H9 (cell line): ENCODE results near the gene ILDR1. TPM values are rescaled to one million over a fixed set of nuclear protein-coding genes. Genes with fewer than 3 reads are reported as not detected.
"Not testable (repeated sequence)": the region's sequence is repeated elsewhere in the genome, so short reads cannot be mapped to it uniquely, and the experiment has no call there.

Source experiments
- DNase-seq: peaks from one replicate; pipeline ENCODE4 v3.0.0-alpha.2; 2017
- H2AFZ ChIP-seq: one replicate; pipeline ENCODE4 v1.6.1; 2013; ENCODE audit warnings: mild to moderate bottlenecking, low read length, control low read depth, moderate library complexity
- H2AK5ac ChIP-seq: 2 replicates; pipeline ENCODE4 v1.6.1; 2013; ENCODE audit warnings: low read length, control low read depth, mixed read lengths; ENCODE audit not compliant: insufficient read length
- H2BK120ac ChIP-seq: one replicate; pipeline ENCODE4 v1.6.1; 2013; ENCODE audit warnings: low read depth, mild to moderate bottlenecking, low read length, control low read depth, inconsistent platforms; ENCODE audit not compliant: poor library complexity, severe bottlenecking
- H2BK12ac ChIP-seq: 2 replicates; pipeline ENCODE4 v1.6.1; 2013; ENCODE audit warnings: low read length, control low read depth, mixed read lengths, low read depth; ENCODE audit not compliant: insufficient read length
- H2BK15ac ChIP-seq: 2 replicates; pipeline ENCODE4 v1.6.1; 2013; ENCODE audit warnings: low read depth, low read length, control low read depth
- H2BK20ac ChIP-seq: one replicate; pipeline ENCODE4 v1.6.1; 2013; ENCODE audit warnings: low read depth, mild to moderate bottlenecking, low read length, control low read depth, inconsistent platforms; ENCODE audit not compliant: poor library complexity, severe bottlenecking
- H2BK5ac ChIP-seq: 2 replicates; pipeline ENCODE4 v1.6.1; 2013; ENCODE audit warnings: low read length, control low read depth, mixed read lengths; ENCODE audit not compliant: insufficient read length
- H3K14ac ChIP-seq: 2 replicates; pipeline ENCODE4 v1.6.1; 2013; ENCODE audit warnings: low read length, control low read depth; ENCODE audit not compliant: insufficient read depth
- H3K18ac ChIP-seq: 2 replicates; pipeline ENCODE4 v1.6.1; 2013; ENCODE audit warnings: low read depth, mild to moderate bottlenecking, mixed read lengths, low read length, control low read depth; ENCODE audit not compliant: insufficient read length
- H3K23ac ChIP-seq: 2 replicates; pipeline ENCODE4 v1.6.1; 2013; ENCODE audit warnings: low read length, control low read depth, mixed read lengths, low read depth; ENCODE audit not compliant: insufficient read length
- H3K23me2 ChIP-seq: 2 replicates; pipeline ENCODE4 v1.6.1; 2013; ENCODE audit warnings: low read depth, mild to moderate bottlenecking, mixed read lengths, low read length, control low read depth; ENCODE audit not compliant: insufficient read length, poor library complexity, severe bottlenecking
- H3K27ac ChIP-seq: 2 replicates; pipeline ENCODE4 v1.5.1; 2013; ENCODE audit warnings: low read length, control low read depth, mixed read lengths, low read depth; ENCODE audit not compliant: insufficient read length
- H3K27me3 ChIP-seq: 2 replicates; pipeline ENCODE4 v1.6.1; 2013; ENCODE audit warnings: low read length, control low read depth, inconsistent platforms; ENCODE audit not compliant: insufficient read depth
- H3K4ac ChIP-seq: 2 replicates; pipeline ENCODE4 v1.6.1; 2013; ENCODE audit warnings: low read depth, mild to moderate bottlenecking, control low read depth, inconsistent platforms, low read length, moderate library complexity
- H3K4me1 ChIP-seq: 2 replicates; pipeline ENCODE4 v1.6.1; 2013; ENCODE audit warnings: low read length, control low read depth, inconsistent platforms; ENCODE audit not compliant: insufficient read depth
- H3K4me2 ChIP-seq: 2 replicates; pipeline ENCODE4 v1.6.1; 2013; ENCODE audit warnings: low read length, control low read depth, mixed read lengths; ENCODE audit not compliant: insufficient read length, insufficient read depth
- H3K56ac ChIP-seq: 2 replicates; pipeline ENCODE4 v1.6.1; 2013; ENCODE audit warnings: low read depth, mild to moderate bottlenecking, mixed read lengths, low read length, control low read depth; ENCODE audit not compliant: insufficient read length
- H3K79me1 ChIP-seq: 2 replicates; pipeline ENCODE4 v1.6.1; 2013; ENCODE audit warnings: low read depth, mild to moderate bottlenecking, moderate library complexity, low read length, control low read depth, inconsistent platforms; ENCODE audit not compliant: insufficient read depth, poor library complexity, severe bottlenecking
- H3K79me2 ChIP-seq: 2 replicates; pipeline ENCODE4 v1.6.1; 2013; ENCODE audit warnings: low read length, control low read depth, inconsistent platforms; ENCODE audit not compliant: insufficient read depth
- H3K9ac ChIP-seq: 2 replicates; pipeline ENCODE4 v1.6.1; 2013; ENCODE audit warnings: low read length, control low read depth, mixed read lengths; ENCODE audit not compliant: insufficient read length; ENCODE audit errors: extremely low read depth
- H3K9me3 ChIP-seq: one replicate; pipeline ENCODE4 v1.6.1; 2013; ENCODE audit warnings: low read depth, low read length, inconsistent platforms; ENCODE audit not compliant: control insufficient read depth
- H3T11ph ChIP-seq: one replicate; pipeline ENCODE4 v1.6.1; 2013; ENCODE audit warnings: mild to moderate bottlenecking, low read length, control low read depth, inconsistent platforms
- H4K20me1 ChIP-seq: one replicate; pipeline ENCODE4 v1.6.1; 2013; ENCODE audit not compliant: control insufficient read depth, insufficient read length, insufficient read depth
- H4K5ac ChIP-seq: 2 replicates; pipeline ENCODE4 v1.6.1; 2013; ENCODE audit warnings: low read depth, mild to moderate bottlenecking, mixed read lengths, low read length, control low read depth; ENCODE audit not compliant: insufficient read length
- H4K8ac ChIP-seq: replicated peaks from 2 replicates; pipeline ENCODE4 v1.6.1; 2013; ENCODE audit warnings: low read length, control low read depth, mixed read lengths, low read depth; ENCODE audit not compliant: insufficient read length
- H4K91ac ChIP-seq: 2 replicates; pipeline ENCODE4 v1.6.1; 2013; ENCODE audit warnings: low read depth, mild to moderate bottlenecking, moderate library complexity, mixed read lengths, low read length, control low read depth; ENCODE audit not compliant: insufficient read length
- H3K27ac Mint-ChIP-seq, 3 experiments: 2 replicates in 2 of 3; 3 replicates in 1 of 3; pipeline ENCODE4 v1.8.0; 2020 to 2021; ENCODE audit warnings: mixed read lengths in 3 of 3, mild to moderate bottlenecking in 1 of 3, moderate library complexity in 1 of 3
- H3K27me3 Mint-ChIP-seq: 2 replicates; pipeline ENCODE4 v1.8.0; 2021; ENCODE audit warnings: low read depth, mild to moderate bottlenecking, moderate library complexity, mixed read lengths
- H3K36me3 Mint-ChIP-seq, 3 experiments: 2 replicates in 2 of 3; 3 replicates in 1 of 3; pipeline ENCODE4 v1.8.0; 2020 to 2021; ENCODE audit warnings: low read depth in 3 of 3, mixed read lengths in 3 of 3; ENCODE audit not compliant: insufficient read depth in 1 of 3
- H3K4me1 Mint-ChIP-seq, 2 experiments: 2 replicates each; pipeline ENCODE4 v1.8.0; 2020; ENCODE audit warnings: mixed read lengths in 2 of 2
- H3K4me3 Mint-ChIP-seq, 2 experiments: 2 replicates in 1 of 2; 3 replicates in 1 of 2; pipeline ENCODE4 v1.8.0; 2020 to 2021; ENCODE audit warnings: mild to moderate bottlenecking in 2 of 2, mixed read lengths in 2 of 2, moderate library complexity in 1 of 2
- H3K9me3 Mint-ChIP-seq, 2 experiments: 2 replicates in 1 of 2; 3 replicates in 1 of 2; pipeline ENCODE4 v1.8.0; 2020; ENCODE audit warnings: mild to moderate bottlenecking in 2 of 2, mixed read lengths in 2 of 2, moderate library complexity in 1 of 2
- WGBS: extraction: QIAGEN DNeasy Blood & Tissue Kit; methylation state at CpG from one replicate; pipeline ENCODE4 v1.1.7; 2013; ENCODE audit warnings: missing lambda C conversion rate, low lambda C conversion rate, mixed read lengths; ENCODE audit not compliant: insufficient read length; ENCODE audit errors: extremely low coverage; 5-methylcytosine and 5-hydroxymethylcytosine counted together
- total RNA-seq: library from RNA; stranded (reverse); gene quantifications from 2 replicates; pipeline ENCODE4 v1.2.1, GENCODE V29; 2021

Gene ILDR1
- total RNA-seq, 1 experiment from 2014 or later: 0.68 TPM

- H4K91ac ChIP-seq, H3K79me1 ChIP-seq, H2AFZ ChIP-seq, H4K5ac ChIP-seq, H3K23ac ChIP-seq, H2BK5ac ChIP-seq, H3K4ac ChIP-seq, H2BK120ac ChIP-seq, H3K4me2 ChIP-seq, H3K27ac Mint-ChIP-seq, H3K56ac ChIP-seq, H3T11ph ChIP-seq, H3K14ac ChIP-seq, H2BK12ac ChIP-seq, H3K4me1 ChIP-seq, H3K27me3 Mint-ChIP-seq, H2BK15ac ChIP-seq, H3K4me1 Mint-ChIP-seq, H3K27ac ChIP-seq, H3K4me3 Mint-ChIP-seq, H3K79me2 ChIP-seq, H3K23me2 ChIP-seq, H3K27me3 ChIP-seq, H3K9me3 ChIP-seq, DNase-seq, H4K8ac ChIP-seq, H3K9ac ChIP-seq, H2BK20ac ChIP-seq, H4K20me1 ChIP-seq, H3K18ac ChIP-seq, H2AK5ac ChIP-seq: not testable (repeated sequence)
- no CpG with 5 or more reads among the region's 16 CpGs for WGBS
- Mint-ChIP-seq H3K36me3 (peaks cover 2 to 11% (median 4%) of the 10 kb centered on the region in 3 experiments; a peak in 4 of 7 replicates), H3K9me3 (peaks cover 13 to 14% of the 10 kb centered on the region in 2 experiments; a peak in 4 of 5 replicates)
These were observed 25.2 kb upstream of the ILDR1 start for GRCh38 chr3:122047296-122047695.
